ENCODE data around the gene RNASEL. TPM values are rescaled to one million over a fixed set of nuclear protein-coding genes. Genes with fewer than 3 reads are reported as not detected.

RNASEL gene
- total and polyA plus RNA-seq, 2 donors (not counting 3 experiments of a cell fraction or from before 2014, with no cell fraction given), result 0.59 to 1.9 TPM

GRCh38 chr1:182617734-182618351 is 28.8 kb upstream of the RNASEL start:
- no peak overlapping the region for H3K4me3 ChIP-seq (replicated peaks in 1 of 3; ENCODE audit: insufficient read depth in 1 of 3, low read depth in 1 of 3, low read length in 3 of 3)
- H3K27me3 ChIP-seq (ENCODE audit: control insufficient read depth in 2 of 2, insufficient read depth in 2 of 2, low read length in 2 of 2), result peaks cover 48 to 50% of the 10 kb centered on the region in 2 experiments
- FAIRE-seq (no peak), DNase-seq (ENCODE audit: low read depth, low spot score) (no peak)
- no peaks in the 10 kb centered on the region for H4K20me1 ChIP-seq (replicated peaks; ENCODE audit: control insufficient read depth, extremely low read depth, insufficient read depth, low read length)
- no peaks in the 10 kb centered on the region for H3K9me1 ChIP-seq (replicated peaks; ENCODE audit: control insufficient read depth, extremely low read depth, insufficient read depth, low read length)
- peaks cover 11% of the 10 kb centered on the region for H3K4me1 ChIP-seq (ENCODE audit: control insufficient read depth, extremely low read depth, insufficient read depth, low read length)
- no peak overlapping the region for H2AFZ ChIP-seq (ENCODE audit: low read depth, low read length)
- ChIA-PET POLR2A (no interaction called here), CTCF (interaction anchor here (1.1 to 3.4 kb wide), 4 partner anchors 8 to 169 kb away, joined by 4 to 18 read pairs (median 6); no protein-coding TSS in a partner anchor)
- intact Hi-C loops (cut with micrococcal nuclease), result loop anchor here (5.0 kb wide), 1 partner anchor 164 kb away; no protein-coding TSS in a partner anchor
- no peak overlapping the region for H3K4me2 ChIP-seq (ENCODE audit: insufficient read depth, low read length)
- dilution Hi-C loops (cut with MboI; ENCODE audit: extremely low pct_ligation_motif_present, low sequenced_read_pairs), result no loop called here
- H3K79me2 ChIP-seq (ENCODE audit: control insufficient read depth, insufficient read depth, low read length), result no peaks in the 10 kb centered on the region
- no peaks in the 10 kb centered on the region for H3K9me3 ChIP-seq (replicated peaks; ENCODE audit: control insufficient read depth, insufficient read depth, low read length)
- no peak overlapping the region for H3K27ac ChIP-seq (ENCODE audit: insufficient read depth, low read depth, low read length)
- H3K9ac ChIP-seq (replicated peaks; ENCODE audit: extremely low read depth, insufficient read depth, low read length), result no peak overlapping the region
- BruUV-seq (replicated peaks), result no TSS peak
- no peak for TF ChIP-seq MYC (IDR thresholded peaks at IDR 0.05; ENCODE audit: low read depth, low read length)
- no peaks in the 10 kb centered on the region for H3K36me3 ChIP-seq (ENCODE audit: control insufficient read depth in 2 of 2, extremely low read depth in 1 of 2, insufficient read depth in 2 of 2, low read length in 2 of 2)

DNA sequence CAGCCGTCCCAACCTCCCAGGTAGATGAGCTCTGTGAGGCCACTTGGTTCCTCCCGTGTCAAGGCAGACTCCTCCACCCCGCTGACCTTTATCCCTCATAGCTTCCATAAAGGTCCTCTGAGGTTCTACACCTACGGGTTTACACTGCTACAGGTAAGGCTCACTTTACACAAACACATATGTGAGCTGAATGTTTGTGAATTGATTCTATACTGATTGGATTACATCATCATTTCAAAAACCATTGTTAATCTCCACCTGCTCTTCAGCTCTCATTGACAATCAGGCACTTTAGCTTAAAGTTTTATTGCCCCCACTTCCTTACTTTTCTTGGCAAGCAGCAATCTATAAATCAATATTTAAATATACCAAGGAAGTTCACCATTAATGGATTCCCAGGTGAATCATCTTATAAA is 28.0 kb upstream of the RNASEL start:
- Histone ChIP-seq H3K4me3 (replicated peaks in 1 of 3; ENCODE audit: insufficient read depth in 1 of 3, low read depth in 1 of 3, low read length in 3 of 3) (no peak overlapping the region), H3K4me2 (ENCODE audit: insufficient read depth, low read length) (no peak overlapping the region), H3K36me3 (ENCODE audit: control insufficient read depth in 2 of 2, extremely low read depth in 1 of 2, insufficient read depth in 2 of 2, low read length in 2 of 2) (no peaks in the 10 kb centered on the region), H4K20me1 (replicated peaks; ENCODE audit: control insufficient read depth, extremely low read depth, insufficient read depth, low read length) (no peaks in the 10 kb centered on the region), H3K4me1 (ENCODE audit: control insufficient read depth, extremely low read depth, insufficient read depth, low read length) (peaks cover 11% of the 10 kb centered on the region), H3K9me3 (replicated peaks; ENCODE audit: control insufficient read depth, insufficient read depth, low read length) (no peaks in the 10 kb centered on the region), H3K9me1 (replicated peaks; ENCODE audit: control insufficient read depth, extremely low read depth, insufficient read depth, low read length) (no peaks in the 10 kb centered on the region), H2AFZ (ENCODE audit: low read depth, low read length) (no peak overlapping the region), H3K9ac (replicated peaks; ENCODE audit: extremely low read depth, insufficient read depth, low read length) (no peak overlapping the region), H3K27me3 (ENCODE audit: control insufficient read depth in 2 of 2, insufficient read depth in 2 of 2, low read length in 2 of 2) (peaks cover 52 to 56% of the 10 kb centered on the region in 2 experiments), H3K27ac (ENCODE audit: insufficient read depth, low read depth, low read length) (no peak overlapping the region), H3K79me2 (ENCODE audit: control insufficient read depth, insufficient read depth, low read length) (no peaks in the 10 kb centered on the region)
- CTCF ChIA-PET, result interaction anchor here (0.6 to 4.3 kb wide), 10 partner anchors 9 to 365 kb away, joined by 3 to 28 read pairs (median 4); partner anchors contain the start of gene RGS16
- DNase-seq (ENCODE audit: low read depth, low spot score) (no peak), FAIRE-seq (no peak)
- POLR2A ChIA-PET, result no interaction called here
- no TSS peak for BruUV-seq (replicated peaks)
- intact Hi-C loops (cut with micrococcal nuclease), result loop anchor here (5.0 kb wide), 1 partner anchor 165 kb away; no protein-coding TSS in a partner anchor
- dilution Hi-C loops (cut with MboI; ENCODE audit: extremely low pct_ligation_motif_present, low sequenced_read_pairs), result no loop called here
- TF ChIP-seq MAX (IDR thresholded peaks at IDR 0.05; ENCODE audit: insufficient read depth, insufficient read length) (no peak), GATA2 (IDR thresholded peaks at IDR 0.05; ENCODE audit: insufficient read depth, insufficient read length, low read depth, low read length) (no peak), POLR2AphosphoS5 (IDR thresholded peaks at IDR 0.05; ENCODE audit: insufficient read depth, low read depth, low read length) (no peak)
